Panc1 (cell line): ENCODE measurements around the gene HABP2.

Experiments used
- SIN3A ChIP-seq: IDR thresholded peaks from 2 replicates; pipeline ENCODE4 v1.6.1; 2012; ENCODE audit warnings: low read depth, mild to moderate bottlenecking, low read length, moderate library complexity, borderline replicate concordance; ENCODE audit not compliant: insufficient read depth
- TCF7L2 ChIP-seq: IDR thresholded peaks from 2 replicates; pipeline ENCODE4 v1.6.1; 2011; ENCODE audit warnings: mild to moderate bottlenecking, low read depth, low read length, inconsistent platforms
- TF ChIP-seq, protein P1 (sequence below): fragments of 450-650 bp; IDR thresholded peaks from 2 replicates; pipeline ENCODE4 v1.5.1; 2017; ENCODE audit warnings: mild to moderate bottlenecking

DNA sequence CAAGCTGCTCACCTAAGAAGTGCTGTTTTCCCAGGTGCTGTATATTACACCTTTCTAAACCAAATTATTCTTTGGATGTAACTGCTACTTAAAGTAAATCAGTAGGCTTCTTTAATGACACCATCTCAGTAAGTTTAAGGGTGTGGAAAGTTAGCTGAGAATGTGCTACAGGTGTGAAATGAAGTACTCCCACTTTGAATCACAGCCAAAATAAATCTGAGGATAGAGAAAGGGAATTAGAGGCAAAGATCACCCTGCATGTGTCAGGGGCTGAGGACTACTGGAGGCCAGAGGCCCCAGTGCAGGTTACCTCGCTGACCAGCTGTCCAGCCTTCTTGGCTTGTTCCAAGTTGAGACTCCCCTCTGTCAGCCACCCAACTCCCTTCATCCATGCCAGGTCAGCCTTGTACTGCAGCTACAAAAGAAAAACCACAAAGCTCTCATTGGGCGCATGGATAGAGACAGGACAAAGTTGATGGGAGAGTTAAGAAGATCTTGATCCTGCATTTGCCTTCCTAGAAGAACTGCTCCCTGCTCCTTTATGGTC is 75.8 kb downstream of the HABP2 start:
- TF ChIP-seq, protein P1, sequence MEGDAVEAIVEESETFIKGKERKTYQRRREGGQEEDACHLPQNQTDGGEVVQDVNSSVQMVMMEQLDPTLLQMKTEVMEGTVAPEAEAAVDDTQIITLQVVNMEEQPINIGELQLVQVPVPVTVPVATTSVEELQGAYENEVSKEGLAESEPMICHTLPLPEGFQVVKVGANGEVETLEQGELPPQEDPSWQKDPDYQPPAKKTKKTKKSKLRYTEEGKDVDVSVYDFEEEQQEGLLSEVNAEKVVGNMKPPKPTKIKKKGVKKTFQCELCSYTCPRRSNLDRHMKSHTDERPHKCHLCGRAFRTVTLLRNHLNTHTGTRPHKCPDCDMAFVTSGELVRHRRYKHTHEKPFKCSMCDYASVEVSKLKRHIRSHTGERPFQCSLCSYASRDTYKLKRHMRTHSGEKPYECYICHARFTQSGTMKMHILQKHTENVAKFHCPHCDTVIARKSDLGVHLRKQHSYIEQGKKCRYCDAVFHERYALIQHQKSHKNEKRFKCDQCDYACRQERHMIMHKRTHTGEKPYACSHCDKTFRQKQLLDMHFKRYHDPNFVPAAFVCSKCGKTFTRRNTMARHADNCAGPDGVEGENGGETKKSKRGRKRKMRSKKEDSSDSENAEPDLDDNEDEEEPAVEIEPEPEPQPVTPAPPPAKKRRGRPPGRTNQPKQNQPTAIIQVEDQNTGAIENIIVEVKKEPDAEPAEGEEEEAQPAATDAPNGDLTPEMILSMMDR, result no peak
- TF ChIP-seq SIN3A (no peak), TCF7L2 (no peak)
